HCT116 (cell line): ENCODE results near the gene SPOP. TPM values are rescaled to one million over a fixed set of nuclear protein-coding genes. Genes with fewer than 3 reads are reported as not detected.

Source experiments
- ATAC-seq: fragments of 200-7000 bp; cut with Tn5 transposase; 2 replicates; pipeline ENCODE4 v1.9.1; 2020; ENCODE audit warnings: mild to moderate bottlenecking, moderate library complexity
- BruUV-seq: library from RNA; stranded (reverse); fragments of 400-500 nt; replicated peaks from 2 replicates; lab custom pipeline; 2021; lab: Mats Ljungman, UMichigan
- CTCF ChIA-PET: fragments of 300-600 bp; sonication (Branson Sonifier 250); formaldehyde crosslinking; loops from one replicate; lab custom pipeline; 2021; ENCODE audit warnings: antibody characterized with exemption; lab: Charles Lee
- POLR2A ChIA-PET: fragments of 300-600, 350-600 bp; sonication (Branson Sonifier 250); formaldehyde crosslinking; loops from one replicate; lab custom pipeline; 2021; ENCODE audit warnings: antibody characterized with exemption; lab: Charles Lee
- RAD21 ChIA-PET, 2 experiments: fragments of 300-600 bp; sonication (Branson Sonifier 250); formaldehyde crosslinking; loops; one replicate each; lab custom pipeline; 2023; ENCODE audit warnings: low total read pairs in 2 of 2; ENCODE audit not compliant: uncharacterized antibody in 2 of 2, unreplicated experiment in 2 of 2, low non-redundant PET in 1 of 2; lab: Charles Lee
- DNase-seq: peaks from one replicate; pipeline ENCODE4 v3.0.0-alpha.2; 2010; ENCODE audit warnings: low read depth, low spot score
- H2AFZ ChIP-seq: fragments of 200-600 bp; shearing (Covaris generic), sonication (generic); 2 replicates; pipeline ENCODE4 v1.6.1; 2017; ENCODE audit warnings: low read depth, mixed run types, mixed read lengths, antibody characterized with exemption, low read length; ENCODE audit not compliant: poor library complexity, severe bottlenecking
- H3K27ac ChIP-seq: 2 replicates; pipeline ENCODE4 v1.5.1; 2012; ENCODE audit warnings: low read depth, low read length
- H3K27me3 ChIP-seq: fragments of 200-600 bp; sonication (generic); 2 replicates; pipeline ENCODE4 v1.6.1; 2016; ENCODE audit warnings: mixed run types, low read length, mixed read lengths; ENCODE audit not compliant: insufficient read depth
- H3K36me3 ChIP-seq, 2 experiments: fragments of 200-500 bp in 1 of 2; fragments of 200-600 bp in 1 of 2; sonication (Bioruptor generic) in 1 of 2; sonication (generic) in 1 of 2; 2 replicates each; pipeline versions ENCODE4 v1.5.1 to v1.6.1; 2014 to 2016; ENCODE audit warnings: low read length in 2 of 2, inconsistent platforms in 1 of 2, mixed read lengths in 1 of 2, mixed run types in 1 of 2; ENCODE audit not compliant: insufficient read depth in 2 of 2, control insufficient read depth in 1 of 2
- H3K4me1 ChIP-seq, 2 experiments: fragments of 200-600 bp in 1 of 2; sonication (generic) in 1 of 2; 2 replicates each; pipeline versions ENCODE4 v1.5.1 to v1.6.1; 2012 to 2017; ENCODE audit warnings: low read length in 2 of 2, inconsistent platforms in 1 of 2, mild to moderate bottlenecking in 1 of 2, mixed read lengths in 1 of 2, mixed run types in 1 of 2, moderate library complexity in 1 of 2; ENCODE audit not compliant: insufficient read depth in 2 of 2, control insufficient read depth in 1 of 2
- H3K4me2 ChIP-seq: fragments of 200-600 bp; sonication (generic); 2 replicates; pipeline ENCODE4 v1.6.1; 2017; ENCODE audit warnings: mixed run types, low read length, mixed read lengths
- H3K4me3 ChIP-seq, 2 experiments: fragments of 200-600 bp in 1 of 2; sonication (generic) in 1 of 2; replicated peaks in 1 of 2; 2 replicates each; pipeline ENCODE4 v1.5.1; 2011 to 2016; ENCODE audit warnings: low read length in 2 of 2, control low read depth in 1 of 2, low read depth in 1 of 2, mild to moderate bottlenecking in 1 of 2, mixed read lengths in 1 of 2, mixed run types in 1 of 2
- H3K79me2 ChIP-seq: fragments of 200-600 bp; sonication (generic); 2 replicates; pipeline ENCODE4 v1.6.1; 2017; ENCODE audit warnings: mild to moderate bottlenecking, mixed run types, low read length, moderate library complexity, mixed read lengths; ENCODE audit not compliant: insufficient read depth
- H3K9ac ChIP-seq: fragments of 200-600 bp; sonication (generic); 2 replicates; pipeline ENCODE4 v1.6.1; 2016; ENCODE audit warnings: low read length, mixed read lengths
- H3K9me2 ChIP-seq: fragments of 200-600 bp; sonication (generic), shearing (Covaris generic); 2 replicates; pipeline ENCODE4 v1.6.1; 2017; ENCODE audit warnings: mixed run types, mild to moderate bottlenecking, moderate library complexity; ENCODE audit not compliant: insufficient read depth
- H3K9me3 ChIP-seq, 2 experiments: fragments of 200-500 bp in 1 of 2; fragments of 200-600 bp in 1 of 2; sonication (Bioruptor generic) in 1 of 2; sonication (generic) in 1 of 2; 2 replicates each; pipeline ENCODE4 v1.6.1; 2014 to 2017; ENCODE audit warnings: low read length in 2 of 2, mixed read lengths in 2 of 2, inconsistent platforms in 1 of 2, low read depth in 1 of 2, mild to moderate bottlenecking in 1 of 2, mixed run types in 1 of 2, moderate library complexity in 1 of 2; ENCODE audit not compliant: control insufficient read depth in 1 of 2, insufficient read depth in 1 of 2
- H4K20me1 ChIP-seq: fragments of 200-600 bp; sonication (generic), shearing (Covaris generic); 2 replicates; pipeline ENCODE4 v1.6.1; 2017; ENCODE audit warnings: mixed run types, mild to moderate bottlenecking, moderate library complexity; ENCODE audit not compliant: insufficient read depth
- ATF3 ChIP-seq: IDR thresholded peaks from 2 replicates; pipeline ENCODE4 v1.6.1; 2012
- CEBPB ChIP-seq: IDR thresholded peaks from 2 replicates; pipeline ENCODE4 v1.6.1; 2012; ENCODE audit warnings: low read depth
- EZH2 ChIP-seq: fragments of 200-600 bp; sonication (generic); IDR thresholded peaks from 2 replicates; pipeline ENCODE4 v1.6.1; 2017; ENCODE audit warnings: antibody characterized with exemption, mixed run types
- EZH2phosphoT487 ChIP-seq: fragments of 200-600 bp; IDR thresholded peaks from 2 replicates; pipeline ENCODE4 v1.6.1; 2018; ENCODE audit warnings: antibody characterized with exemption, borderline replicate concordance
- JUND ChIP-seq: IDR thresholded peaks from 2 replicates; pipeline ENCODE4 v1.6.1; 2012
- MAX ChIP-seq: IDR thresholded peaks from 2 replicates; pipeline ENCODE4 v1.6.1; 2012
- POLR2AphosphoS5 ChIP-seq: IDR thresholded peaks from 2 replicates; pipeline ENCODE4 v1.6.1; 2011; ENCODE audit warnings: mild to moderate bottlenecking, low read depth, low read length, moderate library complexity
- RAD21 ChIP-seq: IDR thresholded peaks from 2 replicates; pipeline ENCODE4 v1.6.1; 2012; ENCODE audit warnings: low read depth, mild to moderate bottlenecking
- REST ChIP-seq: IDR thresholded peaks from 2 replicates; pipeline ENCODE4 v1.6.1; 2012; ENCODE audit warnings: low read depth
- SIN3A ChIP-seq: IDR thresholded peaks from 2 replicates; pipeline ENCODE4 v1.6.1; 2012; ENCODE audit warnings: low read depth
- ZBTB33 ChIP-seq: IDR thresholded peaks from 2 replicates; pipeline ENCODE4 v1.6.1; 2011; ENCODE audit warnings: mild to moderate bottlenecking, low read length, moderate library complexity; ENCODE audit not compliant: insufficient replicate concordance; ENCODE audit errors: extremely low read depth
- ZNF274 ChIP-seq: fragments of 200-500 bp; sonication (Bioruptor generic); IDR thresholded peaks from 2 replicates; pipeline ENCODE4 v1.6.1; 2014; ENCODE audit warnings: mild to moderate bottlenecking, low read depth, low read length, inconsistent platforms
- intact Hi-C: fragments of 100-400 bp; cut with micrococcal nuclease; formaldehyde crosslinking; loops from 2 replicates; pipeline ENCODE4 v1.10.0; 2022
- total RNA-seq: library from RNA; stranded (reverse); gene quantifications from one replicate; pipeline ENCODE4 v1.2.1, GENCODE V29; 2021; ENCODE audit not compliant: unreplicated experiment

Gene SPOP
- total RNA-seq, 1 experiment from 2014 or later: 85.1 TPM

- Histone ChIP-seq H3K4me1 (peaks cover 0 to 10% of the 10 kb centered on the region in 2 experiments; a peak in 2 of 4 replicates), H3K9ac (no peak overlapping the region), H3K9me3 (no peaks in the 10 kb centered on the region), H4K20me1 (no peaks in the 10 kb centered on the region)
- intact Hi-C loops: no loop called here
- CTCF ChIA-PET: interaction anchor here (0.6 kb wide), 1 partner anchor 20 kb away, joined by 3 read pairs; no protein-coding TSS in a partner anchor
- TF ChIP-seq ATF3 (no peak), EZH2 (no peak), RAD21 (no peak), POLR2AphosphoS5 (no peak), REST (no peak), MAX (no peak), CEBPB (no peak), JUND (no peak), EZH2phosphoT487 (no peak), ZBTB33 (no peak), ZNF274 (no peak), SIN3A (no peak)
- TF ChIP-seq, all 23 proteins: peak for 0
- no peaks in the 10 kb centered on the region for H3K27me3 ChIP-seq
- ATAC-seq: no peak
- no peak overlapping the region for H3K27ac ChIP-seq
- no peaks in the 10 kb centered on the region for H3K9me2 ChIP-seq
- no peak overlapping the region for H2AFZ ChIP-seq
- DNase-seq: no peak
- H3K4me2 ChIP-seq: no peak overlapping the region
- BruUV-seq: no TSS peak
- no peak overlapping the region for H3K4me3 ChIP-seq
- ChIA-PET RAD21 (no interaction called here), POLR2A (no interaction called here)
- no peaks in the 10 kb centered on the region for H3K36me3 ChIP-seq
- no peaks in the 10 kb centered on the region for H3K79me2 ChIP-seq
Measured at GRCh38 chr17:49587366-49588073, 90.4 kb downstream of the SPOP start.
